ENCODE measurements around the gene KIF20B. TPM values are rescaled to one million over a fixed set of nuclear protein-coding genes. Genes with fewer than 3 reads are reported as not detected.

KIF20B gene
- total RNA-seq, 2 experiments from 2014 or later: 66.4 to 85.7 TPM

Other genes starting within 250 kb of the KIF20B start
- not detected for gene SLC16A12, start 166.0 kb upstream of the KIF20B start, total RNA-seq
- 1 to 10 TPM; 6.4 to 7.1 TPM for gene PANK1, start 56.3 kb upstream of the KIF20B start, total RNA-seq